NAMALWA (cell line): ENCODE results near the gene APOLD1.
"Not testable (repeated sequence)": the region's sequence is repeated elsewhere in the genome, so short reads cannot be mapped to it uniquely, and the experiment has no call there.

Experiments
- DNase-seq: peaks from one replicate; pipeline ENCODE4 v3.0.0-alpha.2; 2015; ENCODE audit warnings: low spot score

Gene APOLD1

GRCh38 chr12:12807970-12808702 lies 22.7 kb downstream of the APOLD1 start:
- peak; percentile 85 for DNase-seq

GRCh38 chr12:12810553-12811021 lies 25.1 kb downstream of the APOLD1 start:
- no peak for DNase-seq

GRCh38 chr12:12811343-12811742 lies 25.9 kb downstream of the APOLD1 start:
- DNase-seq: no peak

- DNase-seq: no peak
These were observed 26.7 kb downstream of the APOLD1 start for GRCh38 chr12:12812174-12812573.

GRCh38 chr12:12812618-12813119 lies 27.2 kb downstream of the APOLD1 start:
- DNase-seq: no peak

GRCh38 chr12:12813120-12814101 lies 28.0 kb downstream of the APOLD1 start, which contains the start of gene DDX47:
Gene DDX47 (plus strand): TSS chr12:12813346. CDS start chr12:12813368, 22 bp downstream.
- DNase-seq: peak; percentile 97

GRCh38 chr12:12817616-12818015 lies 32.2 kb downstream of the APOLD1 start:
- DNase-seq: no peak

- no peak for DNase-seq
These were observed 33.2 kb downstream of the APOLD1 start for GRCh38 chr12:12818701-12819100.

- DNase-seq: no peak
These were observed 33.8 kb downstream of the APOLD1 start for GRCh38 chr12:12819221-12819620.

- DNase-seq: no peak
These were observed 34.4 kb downstream of the APOLD1 start for GRCh38 chr12:12819752-12820311.

GRCh38 chr12:12820376-12820775 lies 34.9 kb downstream of the APOLD1 start:
- DNase-seq: not testable (repeated sequence)

- no peak for DNase-seq
These were observed 36.5 kb downstream of the APOLD1 start for GRCh38 chr12:12821975-12822374.

- DNase-seq: no peak
These were observed 37.4 kb downstream of the APOLD1 start for GRCh38 chr12:12822886-12823285.

- DNase-seq: no peak
These were observed 37.8 kb downstream of the APOLD1 start for GRCh38 chr12:12823300-12823699.

- no peak for DNase-seq
These were observed 38.4 kb downstream of the APOLD1 start for GRCh38 chr12:12823811-12824210.

- no peak for DNase-seq
These were observed 50.1 kb downstream of the APOLD1 start for GRCh38 chr12:12835378-12836146.

- no peak for DNase-seq
These were observed 51.1 kb downstream of the APOLD1 start for GRCh38 chr12:12836571-12836970.

GRCh38 chr12:12837025-12837812 lies 51.8 kb downstream of the APOLD1 start:
- peak; percentile 68 for DNase-seq

GRCh38 chr12:12837813-12838153 lies 52.3 kb downstream of the APOLD1 start:
- DNase-seq: no peak

GRCh38 chr12:12839003-12839395 lies 53.5 kb downstream of the APOLD1 start:
- no peak for DNase-seq

- not testable (repeated sequence) for DNase-seq
These were observed 54.0 kb downstream of the APOLD1 start for GRCh38 chr12:12839439-12839838.
